Measurements from ENCODE around the gene SRR.
"Not testable (repeated sequence)": the region's sequence is repeated elsewhere in the genome, so short reads cannot be mapped to it uniquely, and the experiment has no call there.

Gene SRR

GRCh38 chr17:2303204-2304188, at the start of gene SRR, which contains the start of gene SMG6:
TSS of gene SRR (plus strand) at chr17:2303950. CDS start at chr17:2315561, 11,611 bp downstream.
TSS of gene SMG6 (minus strand) at chr17:2303785. CDS start at chr17:2303720, 65 bp downstream.
- peak; percentile 98 for DNase-seq

- DNase-seq = not testable (repeated sequence)
Observed at GRCh38 chr17:2258830-2259229, 44.9 kb upstream of the SRR start.

DNA sequence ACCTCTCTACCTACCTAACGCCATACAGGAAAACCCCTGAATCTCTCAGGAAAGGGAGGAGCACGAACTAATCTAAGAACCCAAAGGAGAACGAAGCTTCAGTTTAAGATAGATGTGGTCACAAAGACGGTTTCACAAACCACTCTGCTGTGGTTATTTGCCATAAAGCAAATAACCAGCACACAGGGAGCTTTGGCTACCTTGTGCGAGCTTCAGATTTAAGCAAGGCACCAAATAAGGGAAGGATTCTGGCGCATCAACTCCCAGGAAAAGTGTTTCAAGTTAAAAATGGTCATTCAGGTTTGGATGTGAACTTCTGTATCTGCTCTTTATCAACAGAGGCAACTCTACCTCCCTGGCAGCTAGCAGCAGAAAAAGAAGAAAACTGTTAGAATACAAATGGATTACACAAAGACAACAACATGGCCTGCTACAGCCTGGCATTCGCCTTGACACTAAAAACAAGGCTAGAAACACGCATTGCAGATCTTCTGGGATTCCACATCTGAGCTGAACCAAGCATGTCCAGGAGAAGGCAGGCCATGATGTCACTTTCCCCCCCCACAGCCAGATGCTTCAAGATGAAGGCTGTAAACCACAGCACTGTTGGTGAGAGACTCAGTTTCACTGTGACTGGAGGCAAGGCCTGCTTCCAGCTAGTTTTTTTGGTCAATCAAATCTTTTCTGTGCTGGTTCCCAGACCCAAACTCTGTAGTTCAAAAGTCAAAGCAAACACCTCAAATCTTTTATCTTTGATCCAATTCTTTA, 43.8 kb upstream of the SRR start:
- peak; percentile 84 for DNase-seq

DNA sequence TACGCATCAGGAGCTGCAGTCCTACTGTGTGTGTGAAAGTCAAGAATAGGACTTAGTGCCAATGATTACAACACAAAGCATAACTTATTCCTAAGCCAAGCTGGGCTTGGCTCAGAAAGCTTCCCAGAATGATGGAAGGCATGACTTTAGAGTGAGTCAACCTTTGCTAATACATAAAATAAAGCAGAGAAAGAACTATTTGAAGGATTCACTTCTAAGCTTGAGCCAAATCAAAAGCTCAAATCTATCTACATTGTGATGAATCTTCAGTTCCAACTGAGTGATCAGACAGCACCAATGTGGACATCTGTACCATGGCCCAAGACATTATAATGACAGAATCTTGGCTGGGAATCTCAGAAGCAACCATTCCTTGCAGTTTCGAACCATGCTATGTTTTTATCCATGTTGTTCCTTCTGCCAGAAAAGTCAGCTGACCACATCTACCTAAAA, 41.6 kb upstream of the SRR start:
- no peak for DNase-seq

DNA sequence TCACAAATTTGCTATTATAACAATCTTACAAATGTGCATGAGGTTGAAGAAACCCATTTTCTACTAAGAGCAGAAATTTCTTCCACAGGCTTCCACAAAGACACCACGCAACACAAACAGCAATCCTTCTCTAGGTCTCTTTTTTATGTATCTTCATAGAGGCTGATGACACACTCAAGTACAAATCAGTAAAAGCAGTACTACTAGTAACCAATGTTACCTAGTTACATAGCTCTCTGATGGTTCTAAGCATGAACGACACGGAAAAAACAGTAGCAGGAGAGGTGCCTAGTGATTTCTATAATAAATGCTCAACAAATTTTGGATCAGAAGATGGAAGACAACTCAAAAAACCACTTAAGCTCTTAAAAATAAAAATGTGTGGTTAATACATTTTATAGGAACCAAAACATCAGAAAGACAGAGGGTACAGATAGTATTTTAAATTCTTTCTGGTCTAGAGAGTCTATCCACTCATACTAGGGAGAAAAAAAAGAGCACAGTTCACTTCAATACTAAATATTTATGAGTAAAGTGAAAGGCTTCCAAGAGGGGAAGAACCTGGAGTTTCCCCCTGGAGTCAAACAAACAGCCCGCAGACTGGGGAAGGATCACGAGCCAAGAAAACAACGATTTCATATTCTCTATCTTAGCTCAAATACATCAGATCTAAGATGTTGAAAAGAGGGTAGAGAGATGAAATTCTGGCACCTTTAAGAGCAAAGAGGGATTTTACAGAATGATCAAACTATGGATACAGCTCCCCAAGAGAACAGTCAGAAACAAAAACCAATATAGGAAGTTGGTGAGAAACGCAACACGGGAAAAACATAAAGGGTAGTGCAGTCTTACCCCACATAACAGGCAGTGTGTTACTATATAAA, 40.3 kb upstream of the SRR start:
- DNase-seq = no peak

- DNase-seq = no peak
Observed at GRCh38 chr17:2264067-2264860, 39.5 kb upstream of the SRR start.

GRCh38 chr17:2265166-2265565, 38.6 kb upstream of the SRR start:
- not testable (repeated sequence) for DNase-seq

DNA sequence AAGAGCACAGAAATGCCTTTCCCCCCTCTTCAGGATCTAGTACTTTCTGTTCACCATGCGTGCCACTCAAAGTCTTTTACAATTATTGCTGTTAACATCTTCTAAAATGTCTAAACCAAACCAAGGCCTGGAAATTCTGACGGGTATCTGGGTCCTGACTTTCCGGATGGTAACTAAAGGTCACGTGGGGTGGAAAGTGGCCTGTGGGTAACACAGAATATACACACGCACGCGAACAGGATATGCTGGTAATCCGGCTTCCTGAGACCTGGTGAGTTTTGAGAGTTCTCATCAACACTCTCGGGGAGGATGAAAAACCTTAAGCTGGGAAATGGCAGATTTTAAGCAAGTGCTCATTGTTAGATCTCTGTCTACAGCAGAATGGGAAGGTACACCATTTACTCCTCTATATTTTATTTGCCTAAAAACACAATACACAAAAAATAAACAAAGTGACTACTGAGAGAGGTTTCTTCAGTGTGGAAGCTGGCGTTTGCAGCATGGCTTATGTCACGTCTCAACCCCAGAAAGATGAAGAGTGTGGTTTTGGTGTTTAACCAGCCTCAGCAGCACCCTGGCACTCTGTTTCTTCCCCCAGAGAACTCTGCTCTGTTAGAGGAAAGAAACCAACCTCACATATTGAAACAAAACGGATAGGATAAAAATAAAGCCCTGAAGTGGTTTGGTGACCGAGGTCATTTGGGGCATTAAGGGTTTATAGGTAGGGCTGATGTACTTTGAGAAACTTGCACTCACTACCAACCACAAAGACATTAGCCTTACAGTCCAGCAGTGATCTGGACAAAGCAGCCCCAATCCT, 37.5 kb upstream of the SRR start:
- peak; percentile 93 for DNase-seq

DNA sequence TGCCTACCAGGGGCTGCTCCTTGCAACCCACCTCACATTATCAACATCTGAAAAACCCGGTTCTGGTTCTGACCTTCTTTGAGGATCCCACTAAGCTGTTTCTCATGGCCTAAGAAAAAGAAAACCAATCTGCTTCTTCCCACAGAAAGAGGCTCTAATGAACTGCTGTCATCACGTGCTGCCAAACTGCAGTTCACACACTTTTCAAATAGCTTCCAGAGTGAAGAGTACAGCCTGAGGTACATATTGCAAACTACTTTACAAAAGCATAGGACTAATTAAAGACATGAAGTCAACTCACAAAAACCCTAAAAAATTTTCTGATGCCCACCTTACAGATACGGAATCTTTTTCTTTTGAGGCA, 36.9 kb upstream of the SRR start:
- DNase-seq = no peak

DNA sequence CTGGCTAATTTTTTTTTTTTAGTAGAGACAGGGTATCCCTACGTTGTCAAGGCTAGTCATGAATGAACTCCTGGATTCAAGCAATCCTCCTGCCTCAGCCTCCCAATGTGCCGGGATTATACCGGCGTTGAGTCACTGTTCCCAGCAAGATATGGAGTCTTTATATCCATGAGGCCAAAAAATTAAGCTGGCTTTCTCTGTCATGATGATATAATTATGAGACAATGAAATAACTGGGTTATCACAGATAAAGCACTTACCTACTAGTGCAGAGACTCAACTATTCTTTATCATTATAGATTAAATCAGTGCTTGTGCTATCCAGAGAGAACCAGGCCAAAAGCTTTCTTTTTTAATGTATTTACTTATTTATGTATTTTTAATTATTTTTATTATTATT, 36.4 kb upstream of the SRR start:
- DNase-seq = no peak

GRCh38 chr17:2271985-2272702, 31.6 kb upstream of the SRR start:
- no peak for DNase-seq

DNA sequence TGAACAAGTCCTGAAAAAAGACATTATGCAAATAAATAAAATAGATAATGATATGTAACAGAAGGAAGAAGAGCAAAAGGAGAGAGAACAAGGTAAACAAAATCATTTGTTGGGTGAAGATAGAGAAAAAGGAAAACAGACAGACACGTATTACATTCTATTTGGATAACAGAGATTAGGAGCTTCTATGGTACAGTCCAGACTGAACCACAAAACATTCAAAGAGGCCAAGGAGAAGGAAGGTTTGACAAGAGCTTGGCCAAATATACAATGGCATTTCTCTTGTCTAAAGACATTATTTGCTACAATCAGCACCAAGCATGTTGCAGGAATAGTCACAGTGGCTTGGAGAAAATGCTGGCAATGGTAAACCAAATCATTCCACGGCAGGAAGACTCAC, 29.3 kb upstream of the SRR start:
- no peak for DNase-seq

- no peak for DNase-seq
Observed at GRCh38 chr17:2275722-2276121, 28.0 kb upstream of the SRR start.

DNA sequence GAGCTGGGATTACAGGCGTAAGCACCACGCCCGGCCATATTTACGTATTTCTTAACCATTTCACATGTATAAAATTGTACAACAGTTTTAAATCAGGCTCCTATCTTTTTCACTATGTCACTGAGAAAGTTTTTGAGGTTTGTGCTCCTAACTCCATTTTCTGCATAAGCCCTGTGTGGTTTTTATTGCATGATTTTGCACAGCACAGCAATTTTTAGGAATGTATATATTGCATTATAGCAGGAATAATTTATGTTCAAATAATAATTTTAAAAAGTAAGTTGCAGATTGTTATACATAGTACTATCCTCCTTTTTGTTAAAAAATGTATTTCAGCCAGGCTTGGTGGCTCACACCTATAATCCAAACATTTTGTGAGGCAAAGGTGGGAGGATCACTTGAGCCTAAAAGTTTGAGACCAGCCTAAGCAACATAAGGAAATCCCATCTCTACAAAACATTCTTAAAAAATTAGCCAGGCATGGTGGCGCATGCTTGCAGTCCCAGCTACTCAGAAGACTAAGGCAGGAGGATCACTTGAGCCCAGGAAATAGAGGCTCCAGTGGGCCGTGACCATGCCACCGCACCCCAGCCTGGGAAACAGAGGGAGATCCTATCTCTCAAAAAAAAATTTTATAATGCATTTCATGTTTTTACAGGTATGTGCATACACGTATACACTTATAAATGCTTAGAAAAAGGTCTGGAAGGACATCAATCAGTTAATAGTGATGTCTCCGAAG, 26.1 kb upstream of the SRR start:
- no peak for DNase-seq

- DNase-seq = no peak
Observed at GRCh38 chr17:2279707-2280106, 24.0 kb upstream of the SRR start.

- DNase-seq = no peak
Observed at GRCh38 chr17:2282297-2282873, 21.4 kb upstream of the SRR start.

GRCh38 chr17:2283302-2283701, 20.4 kb upstream of the SRR start:
- no peak for DNase-seq

DNA sequence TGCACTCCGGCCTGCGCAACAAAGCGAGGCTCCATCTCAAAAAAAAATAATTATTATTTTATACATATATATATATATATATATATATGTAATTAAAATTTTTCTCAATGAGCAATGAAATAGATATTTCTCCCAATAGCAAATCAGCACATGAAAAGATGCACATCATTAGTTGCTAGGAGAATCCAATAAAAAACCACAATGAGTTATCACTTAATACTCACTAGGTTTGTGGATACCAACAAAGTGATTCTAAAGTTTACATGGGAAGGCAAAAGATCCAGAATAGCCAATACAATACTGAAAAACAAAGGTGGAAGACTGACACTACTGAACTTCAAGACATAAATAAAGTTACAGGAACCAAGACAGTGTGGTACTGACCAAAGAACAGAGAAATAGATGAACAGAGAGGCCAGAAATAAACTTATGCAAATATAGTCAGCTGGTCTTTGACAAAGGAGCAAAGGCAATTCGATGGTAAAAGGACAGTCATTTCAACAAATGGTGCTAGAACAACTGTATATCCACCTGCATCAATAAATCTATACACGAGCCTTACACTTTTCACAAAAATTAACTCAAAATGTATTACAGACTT, 13.8 kb upstream of the SRR start:
- DNase-seq = no peak

DNA sequence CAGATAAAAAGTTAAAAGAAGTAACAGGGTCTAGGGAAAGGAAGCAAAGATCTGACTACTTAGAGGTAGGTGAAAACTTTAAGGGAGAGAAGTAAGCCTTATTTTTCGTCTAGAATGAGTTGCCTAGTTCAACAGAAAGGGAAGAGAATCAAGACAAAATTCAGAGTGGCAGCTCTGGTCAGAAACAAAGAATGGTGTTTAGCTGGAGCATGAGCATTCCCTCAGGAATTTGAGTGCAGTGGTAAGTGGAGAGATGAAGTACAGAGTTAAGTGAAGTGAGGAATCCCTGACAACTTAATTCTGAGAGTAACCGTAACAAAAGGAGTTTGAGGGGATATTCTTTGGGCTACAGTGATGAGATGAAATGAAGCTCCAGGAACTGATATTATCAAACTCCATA, 11.7 kb upstream of the SRR start:
- DNase-seq = no peak
